K562 (cell line): ENCODE data around the gene ZNF165. TPM values are rescaled to one million over a fixed set of nuclear protein-coding genes. Genes with fewer than 3 reads are reported as not detected.

Source experiments
- CGGBP1 ChIP-seq: fragments of 250-450 bp; sonication (Bioruptor Pico); IDR thresholded peaks from 2 replicates; pipeline ENCODE4 v1.9.0; 2021; ENCODE audit warnings: mild to moderate bottlenecking
- CSDE1 ChIP-seq, 2 experiments: fragments of 450-650 bp; IDR thresholded peaks; 2 replicates each; pipeline ENCODE4 v1.6.1; 2016; ENCODE audit warnings: mild to moderate bottlenecking in 1 of 2
- EWSR1 ChIP-seq: fragments of 450-650 bp; IDR thresholded peaks from 2 replicates; pipeline ENCODE4 v1.6.1; 2018; ENCODE audit warnings: borderline replicate concordance, mild to moderate bottlenecking, low read depth, moderate library complexity; ENCODE audit not compliant: partially characterized antibody
- FOXA1 ChIP-seq: fragments of 450-650 bp; IDR thresholded peaks from 2 replicates; pipeline ENCODE4 v1.6.1; 2016; ENCODE audit warnings: mild to moderate bottlenecking, borderline replicate concordance
- FUS ChIP-seq: fragments of 200-400 bp; formaldehyde crosslinking; optimal IDR thresholded peaks from 2 replicates; pipeline ENCODE3; 2017; ENCODE audit warnings: low read depth, low read length
- HDAC6 ChIP-seq: IDR thresholded peaks from 2 replicates; pipeline ENCODE4 v1.6.1; 2012; ENCODE audit warnings: low read depth, mild to moderate bottlenecking, control low read depth, inconsistent platforms, low read length, moderate library complexity
- KDM4B ChIP-seq, 2 experiments: fragments of 450-650 bp in 1 of 2; sonication (generic) in 1 of 2; IDR thresholded peaks; 2 replicates each; pipeline ENCODE4 v1.6.1; 2016 to 2017; ENCODE audit warnings: borderline replicate concordance in 2 of 2, antibody characterized with exemption in 1 of 2, low read depth in 1 of 2, mild to moderate bottlenecking in 1 of 2
- MTA3 ChIP-seq: fragments of 450-650 bp; formaldehyde crosslinking; IDR thresholded peaks from 2 replicates; pipeline ENCODE4 v1.6.1; 2017; ENCODE audit warnings: mild to moderate bottlenecking, borderline replicate concordance
- NCOA2 ChIP-seq, 2 experiments: fragments of 450-650 bp; IDR thresholded peaks; 2 replicates each; pipeline ENCODE4 v1.6.1; 2018; ENCODE audit warnings: mild to moderate bottlenecking in 2 of 2, moderate library complexity in 1 of 2; ENCODE audit not compliant: partially characterized antibody in 2 of 2
- PHF20 ChIP-seq: fragments of 450-650 bp; IDR thresholded peaks from 2 replicates; pipeline ENCODE4 v1.6.1; 2018; ENCODE audit not compliant: partially characterized antibody
- STAG1 ChIP-seq: sonication (generic); formaldehyde crosslinking; IDR thresholded peaks from 2 replicates; pipeline ENCODE4 v1.5.0; 2020; ENCODE audit warnings: missing genetic modification reagents, borderline replicate concordance
- TARDBP ChIP-seq: fragments of 450-650 bp; IDR thresholded peaks from 2 replicates; pipeline ENCODE4 v1.6.1; 2016
- WHSC1 ChIP-seq: IDR thresholded peaks from one replicate; pipeline ENCODE4 v1.6.1; 2012; ENCODE audit warnings: low read length, control low read depth, inconsistent platforms
- ZNF124 ChIP-seq: sonication (generic); formaldehyde crosslinking; IDR thresholded peaks from 2 replicates; pipeline ENCODE4 v1.8.1; 2022; ENCODE audit warnings: missing genetic modification reagents
- ZNF41 ChIP-seq: fragments of 250-450 bp; sonication (Bioruptor Pico); conservative IDR thresholded peaks from 2 replicates; pipeline ENCODE4 v1.4.0; 2020; ENCODE audit warnings: mild to moderate bottlenecking
- ZNF512 ChIP-seq: IDR thresholded peaks from 2 replicates; pipeline ENCODE4 v1.6.1; 2016; ENCODE audit warnings: missing genetic modification characterization, missing compliant biosample characterization
- polyA plus RNA-seq, 8 experiments: library from polyadenylated mRNA; depleted of rRNA in 4 of 8; stranded (reverse) in 5 of 8; unstranded in 3 of 8; fragments of >200 nt; fragmentation: Nextera tagmentation in 2 of 8; fragmentation: Illumina TruSeq in 1 of 8; extraction: Ambion mirVana in 2 of 8; extraction: Trizol in 1 of 8; gene quantifications; 2 replicates each; pipeline versions ENCODE4 v1.2.1 to v1.2.3, GENCODE V29; 2011 to 2014; ENCODE audit warnings: inconsistent platforms in 1 of 8, missing spikeins in 1 of 8
- total RNA-seq, 7 experiments: library from RNA; depleted of rRNA in 6 of 7; stranded (reverse); fragments of >200 nt in 6 of 7; fragmentation: Illumina TruSeq in 2 of 7; extraction: Trizol in 2 of 7; gene quantifications; 2 replicates each; pipeline versions ENCODE4 v1.2.1 to v1.2.3, GENCODE V29; 2011 to 2021; ENCODE audit warnings: low replicate concordance in 1 of 7
- TF ChIP-seq, protein P1 (sequence below): sonication (generic); formaldehyde crosslinking; IDR thresholded peaks from 2 replicates; pipeline ENCODE4 v1.8.1; 2023; ENCODE audit warnings: mild to moderate bottlenecking, missing genetic modification reagents
- TF ChIP-seq, protein P2 (sequence below): IDR thresholded peaks from 2 replicates; pipeline ENCODE4 v1.6.1; 2011; ENCODE audit warnings: borderline replicate concordance, low read depth, mild to moderate bottlenecking, moderate library complexity, low read length; ENCODE audit not compliant: insufficient read depth, poor library complexity, severe bottlenecking
- TF ChIP-seq, protein P3 (sequence below): fragments of 450-650 bp; formaldehyde crosslinking; IDR thresholded peaks from 2 replicates; pipeline ENCODE4 v1.4.0; 2022; ENCODE audit warnings: missing genetic modification characterization

The ZNF165 gene
- total and polyA plus RNA-seq, 9 of the 15 experiments (the other 6 are each of a cell fraction or from before 2014, with no cell fraction given), result 0.82 to 3.6 (median 1.2) TPM

DNA sequence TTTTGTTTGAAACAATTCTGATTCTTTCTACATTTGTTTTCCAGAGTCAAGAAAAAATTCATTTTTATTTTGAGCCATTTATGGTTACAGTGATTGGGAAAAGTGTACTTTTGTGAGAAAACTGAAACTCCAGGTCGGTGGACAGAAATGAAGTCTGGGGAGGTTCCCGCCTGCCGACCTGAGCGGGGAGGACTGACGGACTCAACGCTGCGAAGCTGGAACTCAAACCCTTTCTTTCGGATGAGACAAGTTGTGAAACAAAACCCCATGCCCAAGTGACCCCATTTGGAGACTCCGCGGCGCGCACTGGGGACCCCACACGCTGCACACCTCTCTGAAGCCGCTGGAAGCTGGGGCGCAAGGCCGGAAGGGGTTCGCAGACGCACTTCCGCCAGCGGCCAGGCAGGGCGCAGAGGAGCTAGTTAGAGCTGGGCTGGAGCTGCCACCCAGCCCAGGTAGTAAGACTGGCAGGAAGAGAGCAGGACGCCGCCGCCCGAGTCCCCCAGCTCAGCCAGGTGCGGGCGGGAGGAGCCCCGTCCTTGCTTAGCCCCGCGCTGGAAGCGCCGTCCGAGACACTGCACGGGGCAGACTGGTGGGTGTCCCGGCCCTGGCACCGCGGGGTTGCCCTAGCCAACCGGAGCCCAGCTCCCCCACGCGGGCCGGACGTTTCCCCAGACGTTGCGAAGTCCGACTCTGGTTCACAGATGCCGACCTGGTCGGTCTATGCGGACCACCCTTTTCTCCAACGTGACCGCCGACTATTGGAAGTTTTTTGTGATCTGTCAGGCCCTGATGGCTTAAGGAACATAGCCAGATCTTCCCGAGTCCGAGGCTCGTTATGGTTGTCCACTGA is 24.2 kb downstream of the ZNF165 start (continued):
- no peak for TF ChIP-seq WHSC1
- TF ChIP-seq ZNF41, result 0 out of 2 replicates have a peak, but pooled peaks have one; percentile 55
- no peak for TF ChIP-seq CGGBP1 (CRISPR knock-in tag)
- TF ChIP-seq, protein P1, sequence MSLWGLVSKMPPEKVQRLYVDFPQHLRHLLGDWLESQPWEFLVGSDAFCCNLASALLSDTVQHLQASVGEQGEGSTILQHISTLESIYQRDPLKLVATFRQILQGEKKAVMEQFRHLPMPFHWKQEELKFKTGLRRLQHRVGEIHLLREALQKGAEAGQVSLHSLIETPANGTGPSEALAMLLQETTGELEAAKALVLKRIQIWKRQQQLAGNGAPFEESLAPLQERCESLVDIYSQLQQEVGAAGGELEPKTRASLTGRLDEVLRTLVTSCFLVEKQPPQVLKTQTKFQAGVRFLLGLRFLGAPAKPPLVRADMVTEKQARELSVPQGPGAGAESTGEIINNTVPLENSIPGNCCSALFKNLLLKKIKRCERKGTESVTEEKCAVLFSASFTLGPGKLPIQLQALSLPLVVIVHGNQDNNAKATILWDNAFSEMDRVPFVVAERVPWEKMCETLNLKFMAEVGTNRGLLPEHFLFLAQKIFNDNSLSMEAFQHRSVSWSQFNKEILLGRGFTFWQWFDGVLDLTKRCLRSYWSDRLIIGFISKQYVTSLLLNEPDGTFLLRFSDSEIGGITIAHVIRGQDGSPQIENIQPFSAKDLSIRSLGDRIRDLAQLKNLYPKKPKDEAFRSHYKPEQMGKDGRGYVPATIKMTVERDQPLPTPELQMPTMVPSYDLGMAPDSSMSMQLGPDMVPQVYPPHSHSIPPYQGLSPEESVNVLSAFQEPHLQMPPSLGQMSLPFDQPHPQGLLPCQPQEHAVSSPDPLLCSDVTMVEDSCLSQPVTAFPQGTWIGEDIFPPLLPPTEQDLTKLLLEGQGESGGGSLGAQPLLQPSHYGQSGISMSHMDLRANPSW (CRISPR knock-in tag), result peak; percentile 68; the same call in 1 of the 2 replicates
- TF ChIP-seq TARDBP, result no peak
- TF ChIP-seq MTA3, result peak; percentile 96
- peak; percentile 89 for TF ChIP-seq PHF20
- TF ChIP-seq NCOA2 (IDR thresholded peaks at IDR 0.05; ENCODE audit: partially characterized antibody in 2 of 2), result no peak
- TF ChIP-seq, protein P2, sequence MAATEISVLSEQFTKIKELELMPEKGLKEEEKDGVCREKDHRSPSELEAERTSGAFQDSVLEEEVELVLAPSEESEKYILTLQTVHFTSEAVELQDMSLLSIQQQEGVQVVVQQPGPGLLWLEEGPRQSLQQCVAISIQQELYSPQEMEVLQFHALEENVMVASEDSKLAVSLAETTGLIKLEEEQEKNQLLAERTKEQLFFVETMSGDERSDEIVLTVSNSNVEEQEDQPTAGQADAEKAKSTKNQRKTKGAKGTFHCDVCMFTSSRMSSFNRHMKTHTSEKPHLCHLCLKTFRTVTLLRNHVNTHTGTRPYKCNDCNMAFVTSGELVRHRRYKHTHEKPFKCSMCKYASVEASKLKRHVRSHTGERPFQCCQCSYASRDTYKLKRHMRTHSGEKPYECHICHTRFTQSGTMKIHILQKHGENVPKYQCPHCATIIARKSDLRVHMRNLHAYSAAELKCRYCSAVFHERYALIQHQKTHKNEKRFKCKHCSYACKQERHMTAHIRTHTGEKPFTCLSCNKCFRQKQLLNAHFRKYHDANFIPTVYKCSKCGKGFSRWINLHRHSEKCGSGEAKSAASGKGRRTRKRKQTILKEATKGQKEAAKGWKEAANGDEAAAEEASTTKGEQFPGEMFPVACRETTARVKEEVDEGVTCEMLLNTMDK, result peak; percentile 76
- no peak for TF ChIP-seq EWSR1
- TF ChIP-seq FOXA1, result no peak
- no peak for TF ChIP-seq ZNF124 (CRISPR knock-in tag)
- no peak for TF ChIP-seq FUS
- TF ChIP-seq, protein P3, sequence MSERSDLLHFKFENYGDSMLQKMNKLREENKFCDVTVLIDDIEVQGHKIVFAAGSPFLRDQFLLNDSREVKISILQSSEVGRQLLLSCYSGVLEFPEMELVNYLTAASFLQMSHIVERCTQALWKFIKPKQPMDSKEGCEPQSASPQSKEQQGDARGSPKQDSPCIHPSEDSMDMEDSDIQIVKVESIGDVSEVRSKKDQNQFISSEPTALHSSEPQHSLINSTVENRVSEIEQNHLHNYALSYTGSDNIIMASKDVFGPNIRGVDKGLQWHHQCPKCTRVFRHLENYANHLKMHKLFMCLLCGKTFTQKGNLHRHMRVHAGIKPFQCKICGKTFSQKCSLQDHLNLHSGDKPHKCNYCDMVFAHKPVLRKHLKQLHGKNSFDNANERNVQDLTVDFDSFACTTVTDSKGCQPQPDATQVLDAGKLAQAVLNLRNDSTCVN (CRISPR knock-in tag), result peak; percentile 69; the same call in 1 of the 2 replicates
- 0 out of 2 replicates have a peak, but pooled peaks have one; percentile 52 for TF ChIP-seq HDAC6
- TF ChIP-seq CSDE1 (IDR thresholded peaks at IDR 0.05), result no peak
- no peak for TF ChIP-seq STAG1 (CRISPR knock-in tag)
- peak in 1 of 2 experiments; percentile 79; a peak in 1 of 4 replicates for TF ChIP-seq KDM4B (IDR thresholded peaks at IDR 0.05; ENCODE audit: borderline replicate concordance in 2 of 2, low read depth in 1 of 2)
- no peak for TF ChIP-seq ZNF512
